GM12878 (cell line): ENCODE measurements around the gene MYO9B. TPM values are rescaled to one million over a fixed set of nuclear protein-coding genes. Genes with fewer than 3 reads are reported as not detected.
"Not testable (repeated sequence)": the region's sequence is repeated elsewhere in the genome, so short reads cannot be mapped to it uniquely, and the experiment has no call there.

Source experiments
- ATAC-seq: fragments of 200-7000 bp; cut with Tn5 transposase; 3 replicates; pipeline ENCODE4 v1.9.1; 2020; ENCODE audit warnings: mild to moderate bottlenecking, moderate library complexity
- BruUV-seq: library from RNA; stranded (reverse); fragments of 400-500 nt; replicated peaks from 2 replicates; lab custom pipeline; 2021; lab: Mats Ljungman, UMichigan
- CTCF ChIA-PET: fragments of 300-600 bp; sonication (Branson Sonifier 250); formaldehyde crosslinking; extraction: SDS; loops from one replicate; lab custom pipeline; 2021; ENCODE audit warnings: inconsistent platforms; lab: Yijun Ruan, JAX
- POLR2A ChIA-PET: fragments of 350-600 bp; formaldehyde crosslinking; extraction: SDS; loops from one replicate; lab custom pipeline; 2021; ENCODE audit warnings: inconsistent platforms; lab: Charles Lee
- RAD21 ChIA-PET: fragments of 300-600 bp; sonication (Branson Sonifier 250); formaldehyde crosslinking; loops from one replicate; lab custom pipeline; 2023; ENCODE audit warnings: antibody characterized with exemption; ENCODE audit not compliant: unreplicated experiment; lab: Charles Lee
- SMC1A ChIA-PET: fragments of 300-600 bp; sonication (Branson Sonifier 250); formaldehyde crosslinking; loops from one replicate; lab custom pipeline; 2023; ENCODE audit not compliant: unreplicated experiment, uncharacterized antibody; lab: Charles Lee
- DNase-seq: peaks from one replicate; pipeline ENCODE4 v3.0.0-alpha.2; 2011; ENCODE audit warnings: low read depth, low spot score
- FAIRE-seq: peaks from 3 replicates; lab custom pipeline; 2011; peaks lifted over from hg19 to GRCh38; lab: Jason Lieb, UNC
- H2AFZ ChIP-seq: 2 replicates; pipeline ENCODE4 v1.6.0; 2011; ENCODE audit warnings: low read depth, low read length, control low read depth; ENCODE audit not compliant: control insufficient read depth
- H3K27ac ChIP-seq: 2 replicates; pipeline ENCODE4 v1.5.1; 2011; ENCODE audit warnings: control low read depth; ENCODE audit not compliant: control insufficient read depth, insufficient read depth
- H3K27me3 ChIP-seq, 2 experiments: replicated peaks in 1 of 2; 2 replicates each; pipeline versions ENCODE4 v1.6.0 to v1.6.1; 2011; ENCODE audit warnings: low read length in 1 of 2; ENCODE audit not compliant: control insufficient read depth in 2 of 2, insufficient read depth in 2 of 2
- H3K36me3 ChIP-seq, 2 experiments: 2 replicates each; pipeline ENCODE4 v1.5.1; 2011; ENCODE audit warnings: low read length in 1 of 2; ENCODE audit not compliant: control insufficient read depth in 2 of 2, insufficient read depth in 2 of 2
- H3K4me1 ChIP-seq: 2 replicates; pipeline ENCODE4 v1.6.1; 2011; ENCODE audit warnings: mild to moderate bottlenecking, low read length, moderate library complexity, mixed read lengths; ENCODE audit not compliant: control insufficient read depth, insufficient read depth
- H3K4me2 ChIP-seq: 2 replicates; pipeline ENCODE4 v1.6.0; 2011; ENCODE audit warnings: control low read depth; ENCODE audit not compliant: control insufficient read depth, insufficient read depth
- H3K4me3 ChIP-seq: fragments of 200-600 bp; sonication (generic); 2 replicates; pipeline ENCODE4 v1.5.1; 2016
- H3K79me2 ChIP-seq: 2 replicates; pipeline ENCODE4 v1.6.0; 2011; ENCODE audit warnings: low read length; ENCODE audit not compliant: control insufficient read depth, insufficient read depth
- H3K9ac ChIP-seq: 2 replicates; pipeline ENCODE4 v1.8.0; 2011; ENCODE audit warnings: low read length, control low read depth, mixed read lengths; ENCODE audit not compliant: control insufficient read depth, insufficient read depth
- H3K9me3 ChIP-seq: replicated peaks from 3 replicates; pipeline ENCODE4 v1.5.1; 2011; ENCODE audit warnings: mild to moderate bottlenecking, low read length; ENCODE audit not compliant: control insufficient read depth, insufficient read depth
- H4K20me1 ChIP-seq: 2 replicates; pipeline ENCODE4 v1.6.0; 2011; ENCODE audit not compliant: control insufficient read depth, insufficient read depth
- CHD2 ChIP-seq: IDR thresholded peaks from 2 replicates; pipeline ENCODE4 v1.6.1; 2011; ENCODE audit warnings: low read depth, low read length, improper control_type of control experiment, borderline replicate concordance
- DPF2 ChIP-seq: fragments of 450-650 bp; IDR thresholded peaks from 2 replicates; pipeline ENCODE4 v1.6.1; 2017; ENCODE audit warnings: mild to moderate bottlenecking
- E4F1 ChIP-seq: fragments of 450-650 bp; IDR thresholded peaks from 2 replicates; pipeline ENCODE4 v1.6.1; 2018; ENCODE audit warnings: borderline replicate concordance, mild to moderate bottlenecking; ENCODE audit not compliant: partially characterized antibody
- HDAC6 ChIP-seq: fragments of 200-600 bp; sonication (generic); IDR thresholded peaks from one replicate; pipeline ENCODE4 v1.8.0; 2017; ENCODE audit warnings: antibody characterized with exemption; ENCODE audit not compliant: unreplicated experiment
- IKZF1 ChIP-seq: fragments of 450-650 bp; conservative IDR thresholded peaks from 2 replicates; pipeline ENCODE4 v1.6.1; 2017; ENCODE audit warnings: antibody characterized with exemption, mild to moderate bottlenecking
- IRF4 ChIP-seq: IDR thresholded peaks from 2 replicates; pipeline ENCODE4 v1.6.1; 2011; ENCODE audit warnings: low read depth, low read length
- POLR2A ChIP-seq: IDR thresholded peaks from 2 replicates; pipeline ENCODE4 v1.6.1; 2011; ENCODE audit warnings: low read depth, mild to moderate bottlenecking, low read length
- POLR2AphosphoS5 ChIP-seq: IDR thresholded peaks from 2 replicates; pipeline ENCODE4 v1.6.1; 2011; ENCODE audit warnings: mild to moderate bottlenecking, low read length, inconsistent platforms
- SMAD1 ChIP-seq: fragments of 450-650 bp; IDR thresholded peaks from 2 replicates; pipeline ENCODE4 v1.6.1; 2018; ENCODE audit warnings: mild to moderate bottlenecking, low read depth; ENCODE audit not compliant: partially characterized antibody
- SREBF2 ChIP-seq: IDR thresholded peaks from 2 replicates; pipeline ENCODE4 v1.6.1; 2012; ENCODE audit warnings: mild to moderate bottlenecking, low read length
- WGBS: methylation state at CpG from one replicate; pipeline ENCODE4 v1.1.6; 2016; ENCODE audit warnings: low lambda C conversion rate; ENCODE audit not compliant: insufficient replicate concordance, insufficient coverage; ENCODE audit errors: missing lambda C conversion rate; 5-methylcytosine and 5-hydroxymethylcytosine counted together
- in situ Hi-C: fragments of 300-500 bp; cut with MboI; formaldehyde crosslinking; loops from 9 replicates; pipeline ENCODE4 v1.14.3; 2018; ENCODE audit warnings: mixed read lengths
- intact Hi-C: fragments of 100-400 bp; cut with micrococcal nuclease; formaldehyde crosslinking; loops from one replicate; pipeline ENCODE4 v1.14.2; 2022; ENCODE audit not compliant: unreplicated experiment
- polyA plus RNA-seq, 11 experiments: library from polyadenylated mRNA; depleted of rRNA in 4 of 11; unstranded in 6 of 11; stranded (reverse) in 5 of 11; fragments of >200 nt; fragmentation: Nextera tagmentation in 4 of 11; fragmentation: Illumina TruSeq in 1 of 11; extraction: Ambion mirVana in 4 of 11; extraction: Trizol in 1 of 11; gene quantifications; 1 replicate in 1 of 11; 2 replicates in 10 of 11; pipeline versions ENCODE4 v1.2.1 to v1.2.3, GENCODE V29; 2011 to 2016; ENCODE audit warnings: inconsistent platforms in 2 of 11, missing spikeins in 2 of 11, low read depth in 1 of 11
- total RNA-seq, 4 experiments: library from RNA; depleted of rRNA in 3 of 4; stranded (reverse); fragments of >200 nt in 3 of 4; fragmentation: Illumina TruSeq in 1 of 4; extraction: Trizol in 1 of 4; gene quantifications; 2 replicates each; pipeline versions ENCODE4 v1.2.1 to v1.2.3, GENCODE V29; 2013 to 2021

MYO9B gene
- total and polyA plus RNA-seq, 10 of the 15 experiments (the other 5 are each of a cell fraction or from before 2014, with no cell fraction given) = 5.4 to 165 (median 45.8) TPM

GRCh38 chr19:17185590-17185989 lies 110.0 kb downstream of the MYO9B start:
- BruUV-seq = no TSS peak
- Histone ChIP-seq H3K9me3 (no peaks in the 10 kb centered on the region), H3K79me2 (no peaks in the 10 kb centered on the region), H3K36me3 (peaks cover 27 to 33% of the 10 kb centered on the region in 2 experiments; a peak in 3 of 4 replicates), H3K4me2 (no peak overlapping the region), H2AFZ (no peak overlapping the region), H3K4me1 (peaks cover 24% of the 10 kb centered on the region), H3K27ac (no peak overlapping the region), H3K9ac (no peak overlapping the region), H4K20me1 (no peaks in the 10 kb centered on the region), H3K27me3 (no peaks in the 10 kb centered on the region), H3K4me3 (no peak overlapping the region)
- TF ChIP-seq IKZF1 (no peak), HDAC6 (no peak), E4F1 (no peak), SMAD1 (no peak), SREBF2 (no peak), CHD2 (no peak), POLR2AphosphoS5 (0 out of 2 replicates have a peak, but pooled peaks have one; percentile 54), POLR2A (peak; percentile 46), IRF4 (no peak), DPF2 (no peak)
- ChIA-PET CTCF (interaction anchor here (0.6 to 1.2 kb wide), 2 partner anchors 98 to 122 kb away, joined by 3 read pairs; no protein-coding TSS in a partner anchor), POLR2A (interaction anchor here (0.5 kb wide), 1 partner anchor 68 kb away, joined by 8 read pairs; no protein-coding TSS in a partner anchor), SMC1A (no interaction called here), RAD21 (no interaction called here)
- intact Hi-C loops (loop anchor here (10.0 kb wide), 1 partner anchor 121 kb away; no protein-coding TSS in a partner anchor), in situ Hi-C loops (no loop called here)
- FAIRE-seq (no peak), ATAC-seq (no peak), DNase-seq (no peak)
- whole genome bisulfite sequencing = 86% methylated on average over 8 of the region's 8 CpGs

GRCh38 chr19:17191736-17192135 lies 116.2 kb downstream of the MYO9B start:
- RAD21 ChIA-PET, H3K4me2 ChIP-seq, H3K79me2 ChIP-seq, H4K20me1 ChIP-seq, SMC1A ChIA-PET, BruUV-seq, intact Hi-C loops, ATAC-seq, H3K4me3 ChIP-seq, DNase-seq, H2AFZ ChIP-seq, H3K9ac ChIP-seq, H3K27ac ChIP-seq, FAIRE-seq, H3K27me3 ChIP-seq, H3K4me1 ChIP-seq, H3K9me3 ChIP-seq, in situ Hi-C loops, CTCF ChIA-PET: not testable (repeated sequence)
- POLR2A ChIA-PET = interaction anchor here (0.6 kb wide), 2 partner anchors 10 to 14 kb away, joined by 5 to 6 read pairs; no protein-coding TSS in a partner anchor
- peaks cover 24 to 39% of the 10 kb centered on the region in 2 experiments; a peak in 3 of 4 replicates for H3K36me3 ChIP-seq
- WGBS = 54% methylated on average over 6 of the region's 6 CpGs
